Pancreas (tissue), 10 donors: ENCODE results near the gene OTC. TPM values are rescaled to one million over a fixed set of nuclear protein-coding genes. Genes with fewer than 3 reads are reported as not detected.

Experiments
- ATAC-seq, 4 donors: fragments of 200-7000 bp; cut with Tn5 transposase; one replicate each; pipeline versions ENCODE4 v1.8.0 to v1.9.1; 2020; ENCODE audit warnings: mild to moderate bottlenecking in 4 of 4, moderate library complexity in 4 of 4
- DNase-seq, 6 donors: peaks; one replicate each; pipeline ENCODE4 v3.0.0-alpha.2; 2020
- FAIRE-seq: peaks from 2 replicates; lab custom pipeline; 2012; peaks lifted over from hg19 to GRCh38; lab: Jason Lieb, UNC
- H3K27ac ChIP-seq, 4 donors: fragments of 200-600 bp; sonication (generic); 1 replicate in 3 of 4; 2 replicates in 1 of 4; pipeline versions ENCODE4 v1.5.0 to v1.8.0; 2020
- H3K27me3 ChIP-seq, 4 donors: fragments of 200-600 bp; one replicate each; pipeline ENCODE4 v1.8.0; 2021
- H3K36me3 ChIP-seq, 3 donors: fragments of 200-600 bp; sonication (generic) in 1 of 3; one replicate each; pipeline versions ENCODE4 v1.5.0 to v1.8.0; 2020 to 2021
- H3K4me1 ChIP-seq, 3 donors: fragments of 200-600 bp; one replicate each; pipeline ENCODE4 v1.8.0; 2021
- H3K4me3 ChIP-seq, 4 donors: fragments of 200-600 bp; sonication (generic) in 2 of 4; one replicate each; pipeline versions ENCODE4 v1.5.0 to v1.8.0; 2020 to 2021
- H3K9me3 ChIP-seq, 4 donors: fragments of 200-600 bp; one replicate each; pipeline ENCODE4 v1.8.0; 2021
- CTCF ChIP-seq, 4 donors: fragments of 200-600 bp; sonication (generic) in 3 of 4; IDR thresholded peaks; one replicate each; pipeline versions ENCODE4 v1.5.0 to v1.8.0; 2021; ENCODE audit warnings: antibody characterized with exemption in 4 of 4
- WGBS, 2 donors: extraction: QIAGEN DNeasy Blood & Tissue Kit; methylation state at CpG; one replicate each; pipeline ENCODE4 v1.1.7; 2013; 5-methylcytosine and 5-hydroxymethylcytosine counted together
- intact Hi-C, 3 donors: fragments of 100-400 bp; cut with DNase I; formaldehyde crosslinking; loops; one replicate each; pipeline versions ENCODE4 v1.11.1 to v1.14.2; 2022
- polyA plus RNA-seq, 2 donors: library from polyadenylated mRNA; stranded (reverse); fragments of 200-250 nt; gene quantifications; one replicate each; pipeline ENCODE4 v1.2.3, GENCODE V29; 2013
- total RNA-seq, 6 donors: library from RNA; stranded (reverse); fragmentation: NEBNext Ultra II Directional in 4 of 6; extraction: Animal tissue kit (Norgen Biotek cat#: 25700) in 4 of 6; gene quantifications; one replicate each; pipeline versions ENCODE4 v1.2.1 to v1.2.4, GENCODE V29; 2021 to 2023
- donor health status: healthy with polysubstance abuse.
- donor health status: DM: no; HTN: no; CAD: no; lungs with moderate emphysema.
- donor health status: DM: no; HTN: no; CAD: no.
- donor health status: control.
- donor health status: control.
- donor health status: Bipolar disorder and iron deficiency.
- donor health status: DM: yes; HTN: yes; CAD: no.
- donor health status: DM: no; HTN: no; CAD: no.
- donor health status: DM: no; HTN: no; CAD: no.
- donor health status: DM: yes; HTN: yes; CAD: no.

Gene OTC
- total and polyA plus RNA-seq, 8 donors, result 0.35 to 2.8 (median 1.2) TPM

- no peak for FAIRE-seq
- no peak overlapping the region for H3K27ac ChIP-seq
- TF ChIP-seq CTCF (IDR thresholded peaks at IDR 0.05), result no peak
Observed at GRCh38 chrX:38462257-38462656, 109.9 kb downstream of the OTC start.

DNA sequence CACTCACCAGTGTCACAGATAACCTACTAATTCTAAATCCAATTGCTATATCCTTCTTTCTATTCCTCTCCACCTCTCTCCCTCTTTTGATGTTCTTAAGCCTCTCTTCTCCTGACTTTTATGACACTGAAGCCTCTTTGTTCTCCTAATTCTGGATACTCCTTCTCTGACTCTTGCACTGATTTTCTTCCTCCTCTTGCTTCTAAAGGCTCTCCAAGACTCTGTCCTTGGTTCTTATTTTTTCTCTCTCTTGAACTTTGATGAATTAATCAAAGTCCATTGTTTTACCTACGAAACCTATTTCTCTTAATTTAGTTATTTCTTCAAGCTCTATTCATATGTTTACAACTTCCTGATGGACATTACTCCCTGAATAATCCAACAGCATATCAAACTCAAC is 113.3 kb downstream of the OTC start:
- no peak for ATAC-seq
- FAIRE-seq, result no peak
- Histone ChIP-seq H3K9me3 (no peaks in the 10 kb centered on the region), H3K4me1 (no peaks in the 10 kb centered on the region), H3K27ac (no peak overlapping the region), H3K4me3 (no peak overlapping the region), H3K36me3 (no peaks in the 10 kb centered on the region), H3K27me3 (no peaks in the 10 kb centered on the region)
- 57 to 87% methylated on average over 1 of the region's 1 CpG for WGBS, 2 donors
- DNase-seq, result no peak
- no peak for TF ChIP-seq CTCF (IDR thresholded peaks at IDR 0.05)
- intact Hi-C loops, result no loop called here

More at GRCh38 chrX:38462257-38462656, 109.9 kb downstream of the OTC start:
- no peaks in the 10 kb centered on the region for H3K36me3 ChIP-seq
- H3K27me3 ChIP-seq, result peaks cover 0 to 3% (median 1%) of the 10 kb centered on the region in 4 donors
- H3K4me3 ChIP-seq, result no peak overlapping the region
- no peak for DNase-seq
- H3K9me3 ChIP-seq, result no peaks in the 10 kb centered on the region
- no peak for ATAC-seq
- intact Hi-C loops, result no loop called here
- no peaks in the 10 kb centered on the region for H3K4me1 ChIP-seq

DNA sequence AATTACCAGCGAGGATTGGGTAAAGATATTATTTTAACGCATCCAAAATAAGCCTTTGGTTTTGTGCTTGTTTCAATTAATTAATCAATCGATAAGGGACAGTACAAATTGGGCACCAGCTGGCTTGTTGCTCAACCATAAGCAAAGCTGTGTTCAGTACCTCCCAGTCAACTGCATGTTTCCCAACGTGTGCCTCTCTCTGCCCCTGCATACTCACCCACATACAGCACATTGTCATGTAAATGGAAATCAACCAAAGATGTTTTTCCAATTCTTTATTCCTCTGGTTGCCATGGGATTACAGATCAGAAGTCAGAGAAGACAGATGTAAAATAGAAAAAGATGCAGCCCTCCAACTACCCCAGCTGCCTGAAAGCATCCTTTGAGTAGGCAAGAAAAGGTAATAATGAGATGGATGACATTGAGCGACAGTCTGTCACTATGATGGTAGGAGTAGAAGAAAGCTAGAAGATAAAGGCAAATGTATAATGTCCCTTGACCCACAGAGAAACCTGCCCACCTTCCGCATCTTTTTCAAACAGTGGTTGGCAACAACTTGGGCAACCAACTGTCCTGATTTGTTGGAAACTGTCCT is 116.3 kb downstream of the OTC start:
- no peak for ATAC-seq
- WGBS, 2 donors, result 67 to 68% methylated on average over 6 of the region's 6 CpGs
- no peak for TF ChIP-seq CTCF (IDR thresholded peaks at IDR 0.05)
- Histone ChIP-seq H3K4me1 (no peaks in the 10 kb centered on the region), H3K27me3 (peaks cover 0 to 10% (median 0%) of the 10 kb centered on the region in 4 donors), H3K27ac (no peak overlapping the region), H3K36me3 (no peaks in the 10 kb centered on the region), H3K9me3 (no peaks in the 10 kb centered on the region), H3K4me3 (no peak overlapping the region)
- intact Hi-C loops, result no loop called here
- FAIRE-seq, result no peak
- DNase-seq, result no peak

Other genes starting within 250 kb of the OTC start
- 10 to 100 TPM in 3 of 6 donors, 1 to 10 TPM in 3; 2.3 to 23.6 (median 10.0) TPM for gene SRPX, start 131.7 kb upstream of the OTC start, total RNA-seq
- gene SRPX, start 131.7 kb upstream of the OTC start, polyA plus RNA-seq, result 10 to 100 TPM; 12.8 to 16.9 TPM
- 1 to 10 TPM; 4.2 to 7.7 (median 4.8) TPM for gene RPGR, start 25.1 kb upstream of the OTC start, total RNA-seq
- gene RPGR, start 25.1 kb upstream of the OTC start, polyA plus RNA-seq, result 10 to 100 TPM; 14.2 to 14.7 TPM
- 10 to 100 TPM in 3 of 6 donors, 1 to 10 TPM in 3; 5.3 to 18.9 (median 8.4) TPM for gene TSPAN7, start 208.9 kb downstream of the OTC start, total RNA-seq
- 10 to 100 TPM; 20.6 to 68.1 TPM for gene TSPAN7, start 208.9 kb downstream of the OTC start, polyA plus RNA-seq